ENCODE measurements around the gene IPCEF1.
"Not testable (repeated sequence)": the region's sequence is repeated elsewhere in the genome, so short reads cannot be mapped to it uniquely, and the experiment has no call there.

IPCEF1 gene

DNA sequence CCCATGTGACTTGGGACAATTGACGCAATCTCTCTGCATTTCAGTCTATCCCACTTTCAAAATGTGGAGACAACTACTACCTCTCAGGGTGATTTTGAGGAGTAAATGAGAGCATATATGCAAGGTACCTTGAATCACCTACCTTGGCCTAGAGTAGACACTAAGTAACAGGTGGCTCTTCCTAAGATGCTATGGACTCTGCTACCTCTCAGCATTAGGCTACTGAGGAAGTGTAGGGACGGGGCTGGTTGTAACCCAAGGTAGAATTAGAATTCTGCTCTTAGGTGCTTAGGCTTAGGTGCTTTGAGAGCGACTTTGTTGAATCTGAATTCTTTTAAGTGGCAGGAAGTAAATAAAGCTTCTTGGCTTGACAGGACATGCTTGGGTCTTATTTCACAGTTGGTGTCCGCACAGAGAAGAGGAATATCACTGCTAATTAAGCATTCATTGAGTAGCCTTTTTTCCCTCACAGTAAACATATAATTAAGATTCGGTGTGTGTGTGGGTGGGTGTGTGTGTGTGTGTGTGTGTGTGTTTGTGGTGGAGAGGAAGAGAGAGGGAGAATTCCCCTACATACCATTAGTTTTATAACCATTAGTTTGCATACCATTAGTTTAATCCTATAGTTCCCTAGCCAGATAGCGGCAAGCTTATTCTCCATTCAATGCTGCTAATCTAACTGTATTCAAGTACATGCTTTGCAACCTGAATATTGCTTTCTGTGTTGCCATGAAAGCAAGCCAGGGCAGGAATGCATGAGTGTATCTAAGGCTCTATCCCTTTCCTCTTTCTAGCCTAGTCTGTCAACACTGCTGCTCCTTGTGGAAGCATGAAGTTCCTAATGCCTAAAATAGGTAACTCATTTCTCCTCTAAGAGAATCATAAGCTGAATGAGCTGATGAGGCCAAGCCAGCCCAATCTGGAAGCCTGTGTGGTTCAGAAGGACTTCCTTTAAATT lies 112.5 kb downstream of the IPCEF1 start:
- no peak for DNase-seq

GRCh38 chr6:154242617-154243357 lies 113.8 kb downstream of the IPCEF1 start:
- no peak for DNase-seq

- peak; percentile 5 for DNase-seq
These were observed 115.0 kb downstream of the IPCEF1 start for GRCh38 chr6:154241581-154241980.

- not testable (repeated sequence) for DNase-seq
These were observed 115.5 kb downstream of the IPCEF1 start for GRCh38 chr6:154241061-154241460.

- no peak for DNase-seq
These were observed 117.2 kb downstream of the IPCEF1 start for GRCh38 chr6:154239392-154239791.

GRCh38 chr6:154238831-154239230 lies 117.8 kb downstream of the IPCEF1 start:
- no peak for DNase-seq

DNA sequence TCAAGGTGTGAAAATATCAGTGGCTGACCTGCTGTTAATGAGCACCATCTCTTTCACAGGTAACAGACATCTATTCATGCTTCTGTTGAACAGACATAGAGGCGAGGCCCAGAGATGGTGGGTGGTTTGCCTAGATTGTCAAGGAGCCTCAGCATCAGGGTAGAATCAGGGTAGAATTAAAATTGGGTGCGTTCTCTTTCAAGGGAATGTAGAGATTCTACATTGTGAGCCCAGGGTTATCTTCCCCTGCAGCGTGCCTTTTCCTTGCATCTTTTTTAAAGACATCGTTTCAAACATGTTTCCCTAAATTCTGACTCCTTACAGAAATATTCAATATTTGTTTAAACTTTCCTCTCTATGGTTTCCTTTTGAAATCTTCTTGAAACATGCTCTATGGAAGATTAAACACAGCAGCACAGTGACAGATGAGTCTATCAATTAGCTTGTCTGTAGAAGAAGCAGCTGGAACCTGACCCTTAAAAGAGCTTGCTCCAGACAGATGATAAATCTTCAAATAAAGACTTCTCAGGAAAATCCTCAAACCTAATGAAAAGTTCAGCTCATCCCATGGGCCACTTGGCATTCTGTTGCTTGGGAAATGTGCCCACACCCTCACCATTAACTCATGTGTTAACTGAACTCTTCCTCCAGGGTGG lies 119.8 kb downstream of the IPCEF1 start:
- no peak for DNase-seq

GRCh38 chr6:154234019-154234772 lies 122.4 kb downstream of the IPCEF1 start:
- DNase-seq: no peak

DNA sequence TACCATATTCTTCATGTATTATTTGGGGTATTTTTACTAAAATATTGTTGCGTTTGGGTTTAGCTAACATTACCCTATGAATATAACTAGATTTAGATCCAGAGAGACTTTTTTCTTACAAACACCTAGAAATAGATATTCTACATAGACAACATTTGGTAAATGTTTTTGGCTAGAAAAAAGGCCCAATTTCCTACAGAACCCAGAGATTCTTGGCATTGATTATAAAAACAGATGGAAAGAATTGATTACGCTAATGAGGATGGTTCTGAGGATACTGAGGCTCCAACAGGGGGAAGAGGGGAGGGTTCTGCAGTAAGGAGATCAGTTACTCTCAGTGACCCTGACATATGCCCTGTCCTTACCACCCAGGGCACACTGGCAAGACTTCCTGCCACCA lies 123.2 kb downstream of the IPCEF1 start:
- no peak for DNase-seq

- DNase-seq: no peak
These were observed 124.3 kb downstream of the IPCEF1 start for GRCh38 chr6:154232013-154232910.

DNA sequence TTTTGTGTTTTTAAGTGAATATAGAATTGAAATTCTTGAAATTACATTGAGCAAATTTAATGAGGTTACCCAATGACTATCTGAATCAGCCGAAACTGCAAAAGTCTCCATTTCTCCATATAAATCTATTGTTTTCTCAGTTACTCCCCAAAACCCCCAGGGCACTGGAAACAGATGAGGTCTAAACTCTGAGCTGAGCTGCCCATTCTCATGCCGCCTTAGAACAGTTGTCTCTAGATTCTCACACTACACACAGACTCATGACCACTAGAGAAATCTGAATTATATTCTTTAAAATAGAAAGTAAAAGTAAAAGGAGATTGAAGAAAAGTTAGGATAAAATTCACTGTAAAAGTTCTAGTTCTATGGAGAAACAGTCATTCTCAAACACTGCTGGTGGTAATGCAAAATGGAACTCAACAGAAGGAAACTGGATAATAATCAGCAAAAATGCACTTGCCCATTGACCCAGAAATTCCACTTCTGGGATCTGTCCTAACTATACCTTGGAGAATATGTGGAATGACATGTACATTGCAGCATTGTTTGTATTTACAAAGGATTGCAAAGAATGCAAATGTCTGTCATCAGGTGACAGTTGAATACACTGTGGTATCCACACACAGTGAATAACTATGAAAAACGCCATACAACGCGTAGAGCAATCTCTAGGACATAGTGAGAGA lies 125.5 kb downstream of the IPCEF1 start:
- no peak for DNase-seq

DNA sequence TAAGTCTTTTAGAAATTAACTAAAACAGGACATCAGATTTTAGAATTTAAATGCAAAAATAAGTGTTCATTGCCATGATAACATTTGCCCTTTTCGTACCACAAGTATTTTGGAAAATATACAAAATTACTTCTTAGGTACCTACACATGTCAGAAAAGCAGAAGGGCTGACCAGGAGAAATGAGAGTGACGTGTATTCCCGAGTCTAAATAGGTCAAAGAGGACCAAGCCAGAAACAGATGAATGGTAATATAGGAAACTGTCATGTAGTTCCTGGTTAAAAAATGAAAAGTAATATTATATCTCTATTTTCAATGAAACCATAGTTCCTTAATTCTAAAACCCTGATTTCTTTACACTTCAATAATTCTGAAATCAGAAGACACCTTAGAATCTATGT lies 126.2 kb downstream of the IPCEF1 start:
- no peak for DNase-seq

GRCh38 chr6:154229786-154230185 lies 126.8 kb downstream of the IPCEF1 start:
- DNase-seq: no peak

GRCh38 chr6:154228521-154228905 lies 128.1 kb downstream of the IPCEF1 start:
- DNase-seq: no peak

GRCh38 chr6:154227862-154228520 lies 128.6 kb downstream of the IPCEF1 start:
- DNase-seq: no peak

- DNase-seq: no peak
These were observed 130.1 kb downstream of the IPCEF1 start for GRCh38 chr6:154226461-154226860.

DNA sequence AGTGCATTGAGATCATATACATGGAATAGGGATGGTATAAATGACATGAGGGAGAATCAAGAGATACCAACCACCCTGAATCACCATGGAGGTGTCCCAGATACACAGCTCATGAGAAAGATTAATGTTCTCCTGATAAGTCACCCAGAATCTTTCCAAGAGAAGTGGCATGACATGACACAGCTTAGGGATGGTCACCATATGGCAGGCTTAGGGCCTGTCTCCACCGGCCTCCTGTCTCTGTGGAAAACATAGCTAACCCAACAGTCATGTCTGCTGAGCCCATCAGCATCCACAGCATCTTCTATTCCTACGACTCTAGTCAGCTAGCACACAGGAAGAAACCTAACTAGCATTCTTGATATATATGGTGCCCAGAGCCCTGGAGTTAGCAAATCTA lies 133.3 kb downstream of the IPCEF1 start:
- no peak for DNase-seq

- DNase-seq: no peak
These were observed 133.9 kb downstream of the IPCEF1 start for GRCh38 chr6:154222716-154223115.

GRCh38 chr6:154219250-154219649 lies 137.4 kb downstream of the IPCEF1 start:
- DNase-seq: no peak

DNA sequence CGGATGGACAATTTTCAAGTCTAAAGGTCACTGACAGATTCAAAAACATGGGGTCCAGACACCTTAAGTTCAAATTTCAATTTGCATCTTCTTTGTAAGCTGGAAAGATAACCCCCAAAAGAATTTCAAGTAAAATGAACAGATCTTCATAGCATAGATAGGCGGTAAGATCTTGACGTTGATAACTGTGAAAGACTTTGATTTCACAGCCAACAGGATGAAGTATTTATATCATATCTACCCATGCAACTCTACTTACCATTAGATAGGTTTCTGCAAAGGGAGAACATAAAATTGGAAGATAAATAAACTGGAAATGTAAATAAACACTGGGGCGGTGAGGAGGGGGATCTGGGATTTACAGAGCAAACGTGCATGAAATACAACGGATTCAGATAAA lies 137.8 kb downstream of the IPCEF1 start:
- DNase-seq: no peak

Data from NCI-H226 (cell line).